HG02571 (cell line): ENCODE data around the gene PKP4.

Experiments used
- ATAC-seq: cut with Tn5 transposase; IDR thresholded peaks from one replicate; pipeline ENCODE4 v1.9.1; 2021; ENCODE audit warnings: mild to moderate bottlenecking, moderate library complexity; ENCODE audit not compliant: unreplicated experiment

PKP4 gene

DNA sequence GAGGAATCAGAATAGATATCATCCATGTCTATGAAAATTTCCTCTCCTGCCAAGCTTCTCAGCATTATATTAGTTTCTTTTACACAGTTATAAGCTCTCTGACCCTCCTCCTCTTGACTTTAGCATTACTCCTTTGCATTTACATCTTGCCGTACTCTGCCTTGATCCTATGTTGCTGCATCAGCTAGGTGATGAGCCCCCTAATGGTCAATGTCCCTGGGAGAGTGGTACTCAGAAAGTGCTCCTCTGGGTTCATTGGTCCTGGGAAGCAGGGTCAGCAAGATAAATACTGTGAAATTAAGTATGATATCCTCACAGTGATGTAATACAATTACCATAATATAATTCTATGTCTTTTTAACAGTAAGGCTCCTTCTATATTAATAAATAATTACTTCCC lies 74.1 kb downstream of the PKP4 start:
- no peak for ATAC-seq

DNA sequence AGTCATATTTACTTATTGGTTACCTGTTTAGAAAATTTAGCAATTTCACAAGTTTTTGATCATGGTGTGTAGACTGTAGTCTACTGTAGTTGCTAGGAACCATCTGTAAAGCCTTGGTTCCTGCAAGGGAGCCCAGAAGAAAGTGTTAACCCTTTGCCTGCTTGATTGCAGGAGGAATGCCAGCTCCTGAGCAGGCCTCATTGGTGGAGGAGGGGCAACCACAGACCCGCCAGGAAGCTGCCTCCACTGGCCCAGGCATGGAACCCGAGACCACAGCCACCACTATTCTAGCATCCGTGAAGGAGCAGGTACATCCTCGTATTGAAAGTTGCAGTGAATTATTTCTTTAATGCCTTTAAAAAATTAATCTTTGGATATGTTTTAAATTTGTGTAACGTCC lies 76.3 kb downstream of the PKP4 start:
- no peak for ATAC-seq

DNA sequence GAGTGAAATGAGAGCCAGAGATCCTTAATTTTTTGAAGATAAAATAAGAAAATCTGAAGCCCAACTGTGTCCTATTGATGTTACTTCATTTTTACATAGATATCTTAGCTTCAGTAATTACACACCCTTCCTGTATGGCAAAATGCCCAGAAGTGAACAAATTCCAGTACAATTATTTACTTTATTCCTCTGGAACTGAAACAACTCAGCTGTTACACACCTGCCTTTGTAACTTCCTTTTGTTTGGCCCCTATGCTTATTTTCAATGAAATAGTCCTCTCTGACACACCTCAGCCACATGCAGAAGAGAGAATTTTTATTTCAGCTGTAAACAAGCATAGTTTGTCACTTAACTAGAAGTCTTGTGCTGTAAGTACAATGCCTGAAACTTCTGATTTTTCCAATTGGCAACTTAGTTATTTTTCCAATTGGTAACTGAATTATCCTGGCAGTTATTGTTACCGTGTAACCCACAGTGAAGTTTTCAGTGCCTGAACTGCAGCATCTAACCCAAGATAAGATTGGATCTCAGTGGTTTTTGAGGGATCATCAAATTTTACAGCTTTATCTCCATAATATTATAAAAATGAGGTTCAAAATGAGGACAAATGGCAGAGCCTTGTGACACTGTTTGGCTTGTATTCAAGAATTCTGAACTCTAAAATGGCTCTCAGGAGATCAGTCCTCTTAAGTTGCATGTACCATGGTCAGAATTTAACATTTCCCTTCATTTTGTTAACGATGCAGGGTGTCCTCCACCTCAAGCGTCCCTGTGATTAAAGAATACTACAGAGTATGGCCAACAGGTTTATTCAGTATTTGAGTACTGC lies 82.6 kb downstream of the PKP4 start:
- no peak for ATAC-seq

DNA sequence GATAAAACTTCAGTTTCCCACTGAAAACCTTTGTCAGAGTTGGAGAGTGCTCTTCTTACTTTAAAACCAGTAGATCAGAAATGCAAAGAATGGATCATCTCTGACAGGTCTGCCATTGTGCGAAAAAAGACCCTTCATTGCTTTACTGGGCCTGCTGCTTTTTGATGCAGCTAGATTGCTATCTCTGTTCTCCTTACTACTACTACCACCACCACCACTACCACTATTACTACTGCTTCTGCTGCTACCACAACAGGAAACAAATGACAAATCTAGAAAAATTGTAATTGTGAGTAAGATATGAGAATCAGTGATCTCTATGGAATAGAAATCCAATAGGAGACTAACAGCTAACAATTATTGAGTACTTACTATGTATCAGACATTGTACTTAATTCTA lies 85.8 kb downstream of the PKP4 start:
- no peak for ATAC-seq

DNA sequence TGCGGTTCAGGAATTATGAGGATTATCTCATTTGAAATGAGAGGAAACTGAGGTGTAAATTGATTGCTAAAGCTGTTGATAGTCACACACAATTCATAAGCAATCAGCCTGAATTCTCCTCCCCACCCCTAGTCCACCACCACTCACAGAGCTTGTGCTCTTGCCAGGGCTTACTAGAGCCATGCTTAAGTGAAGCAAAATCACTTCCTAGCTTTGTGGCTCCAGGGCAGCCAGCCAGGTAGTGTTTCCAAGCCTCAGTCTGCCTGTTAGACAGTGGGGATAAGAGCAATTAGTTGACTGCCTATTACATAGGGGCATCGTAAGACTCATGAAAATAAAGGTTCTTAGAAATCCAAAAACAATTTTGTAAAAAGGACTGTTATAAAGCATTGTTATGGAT lies 87.2 kb downstream of the PKP4 start:
- no peak for ATAC-seq

DNA sequence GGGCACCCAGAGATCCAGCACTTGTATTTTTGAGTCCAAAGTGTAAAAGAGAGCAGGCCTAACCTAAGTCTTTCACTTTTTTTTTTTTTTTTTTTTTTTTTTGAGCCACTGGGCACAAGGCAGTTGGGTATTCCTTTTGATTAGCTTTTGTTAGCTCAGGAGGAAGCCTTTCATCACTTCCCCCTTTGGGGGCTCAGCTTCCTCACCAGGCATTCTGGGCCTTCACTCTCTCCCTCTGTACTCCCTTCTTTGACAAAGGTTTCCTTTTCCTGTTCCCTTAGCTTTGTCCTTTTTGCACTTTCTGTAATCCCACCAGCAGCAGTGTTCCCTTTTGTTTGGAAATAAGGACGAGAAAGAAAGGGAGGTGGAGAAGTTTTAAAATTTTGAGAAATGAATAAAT lies 88.2 kb downstream of the PKP4 start:
- ATAC-seq = no peak

DNA sequence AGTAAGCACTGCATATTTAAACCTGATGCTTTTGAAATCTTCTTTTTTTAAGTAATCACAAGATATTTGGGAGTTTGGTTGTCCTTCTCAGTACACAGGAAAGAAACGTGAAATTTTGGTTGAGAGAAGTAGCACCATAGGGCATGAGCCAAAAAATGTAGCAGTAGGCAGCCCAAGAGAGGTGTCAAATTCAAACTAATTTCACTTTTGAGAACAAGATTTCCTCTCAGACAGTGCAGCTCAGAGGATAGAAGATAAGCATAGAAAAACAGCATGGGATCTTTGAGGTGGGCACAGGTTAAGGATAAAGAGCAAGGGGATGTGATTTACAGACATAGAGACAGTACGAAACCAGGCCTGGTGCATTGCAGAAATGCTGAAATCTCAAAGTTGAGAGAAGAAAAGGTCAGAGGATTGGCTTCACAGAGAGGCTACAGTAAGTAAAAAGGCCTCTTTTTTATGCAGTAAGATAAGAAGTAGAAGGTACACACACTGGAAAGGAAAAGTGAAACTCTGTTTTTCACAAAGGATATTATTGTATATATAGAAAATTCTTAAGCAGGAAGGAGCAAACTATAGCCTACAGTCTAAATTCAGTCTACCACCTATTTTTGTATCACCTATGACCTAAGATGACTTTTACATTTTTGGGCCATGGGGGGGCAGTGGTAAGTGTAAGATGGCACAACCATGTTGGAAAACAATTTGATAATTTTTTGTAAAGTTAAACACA lies 89.8 kb downstream of the PKP4 start:
- ATAC-seq = no peak

DNA sequence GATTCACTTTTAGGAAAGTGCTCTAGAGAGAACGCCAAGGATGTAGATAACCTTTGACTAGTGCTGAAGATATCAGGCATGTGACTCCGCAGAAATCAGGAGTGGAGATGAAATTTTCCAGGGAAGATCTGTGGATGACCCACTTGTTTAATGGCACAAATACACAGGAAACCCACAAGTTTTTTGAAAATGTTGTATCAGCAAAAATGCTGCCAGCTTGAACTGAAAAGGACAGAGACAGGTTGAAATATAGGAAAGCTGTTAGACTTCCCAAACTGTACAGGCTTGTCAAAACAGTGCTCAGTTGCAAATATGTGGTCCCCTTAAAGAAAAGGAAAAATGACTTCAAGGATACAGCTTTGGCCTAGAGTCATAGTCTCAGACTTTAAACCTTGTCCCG lies 96.5 kb downstream of the PKP4 start:
- ATAC-seq = no peak

DNA sequence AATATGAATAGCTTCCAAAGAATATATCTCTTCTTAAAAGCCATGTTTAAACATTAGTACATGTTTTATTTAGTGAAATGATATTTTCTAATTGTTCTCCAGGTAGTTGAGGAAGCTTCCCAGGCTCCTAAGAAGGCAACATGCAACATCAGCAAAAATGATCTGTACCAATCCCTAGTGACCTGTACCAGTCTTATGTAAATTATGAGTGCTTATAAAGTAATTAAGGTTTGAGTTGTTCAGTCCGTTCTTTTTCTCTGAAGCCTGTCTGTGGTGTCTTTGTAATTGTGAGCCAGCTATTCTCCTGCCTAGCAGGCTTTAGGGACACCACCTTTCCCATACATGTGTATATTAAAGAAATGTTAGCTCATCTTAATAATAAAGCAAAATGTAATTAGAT lies 98.2 kb downstream of the PKP4 start:
- ATAC-seq = no peak

DNA sequence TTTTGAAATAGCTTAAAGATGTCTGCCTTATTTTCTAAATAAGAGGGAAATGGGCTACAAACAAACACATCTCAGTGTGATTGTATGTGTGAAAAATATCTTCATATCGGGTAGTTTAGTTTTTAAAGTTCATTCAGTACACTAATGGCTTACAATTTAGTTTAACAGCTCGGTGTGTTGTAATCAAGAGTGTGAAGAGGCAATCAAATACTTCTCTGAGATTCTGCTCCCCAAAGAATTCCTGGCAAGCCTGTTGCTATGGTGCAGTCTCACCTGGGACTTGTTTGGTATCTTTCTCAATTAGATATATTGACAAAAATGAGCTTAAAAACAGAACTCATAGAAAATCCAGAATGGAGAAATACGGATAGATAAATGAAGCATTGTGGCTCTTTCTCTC lies 99.4 kb downstream of the PKP4 start:
- no peak for ATAC-seq

DNA sequence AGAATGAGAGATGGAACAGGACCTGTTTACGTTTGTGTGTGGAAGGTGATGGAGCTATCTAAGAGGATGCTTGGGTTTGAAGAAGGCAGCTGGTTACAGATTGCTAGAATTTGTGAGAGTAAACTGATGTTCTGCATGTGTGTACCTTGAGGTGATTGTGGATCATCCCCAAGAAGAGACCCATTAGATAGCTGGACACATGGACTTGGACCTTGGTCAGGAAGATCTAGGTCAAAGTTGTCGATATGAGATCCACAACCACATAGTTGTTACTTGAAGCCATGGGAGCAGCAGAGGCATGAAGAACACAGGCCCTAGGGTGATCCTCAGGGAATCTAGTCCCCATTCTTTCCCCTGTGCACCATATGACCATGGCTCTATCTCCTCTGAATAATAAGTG lies 101.0 kb downstream of the PKP4 start:
- no peak for ATAC-seq

DNA sequence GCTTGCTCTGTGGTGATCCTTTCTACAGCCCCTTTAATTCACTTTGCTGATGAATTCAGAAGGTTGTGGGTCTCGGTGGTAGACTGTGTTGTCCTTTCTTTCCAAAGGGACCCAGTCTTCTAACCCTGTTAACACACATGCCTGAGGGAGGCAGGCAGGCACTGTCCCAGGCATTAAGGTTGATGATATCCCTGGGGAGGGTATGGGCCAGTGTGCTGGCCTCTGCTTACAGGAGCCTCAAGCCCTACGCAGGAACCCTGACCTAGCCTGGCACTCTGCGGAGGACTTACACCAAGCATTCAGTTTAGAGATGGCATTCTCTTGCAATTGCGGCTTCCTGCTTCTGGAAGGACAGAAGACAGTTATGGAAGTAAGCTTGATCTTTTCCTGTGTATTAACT lies 102.5 kb downstream of the PKP4 start:
- no peak for ATAC-seq

DNA sequence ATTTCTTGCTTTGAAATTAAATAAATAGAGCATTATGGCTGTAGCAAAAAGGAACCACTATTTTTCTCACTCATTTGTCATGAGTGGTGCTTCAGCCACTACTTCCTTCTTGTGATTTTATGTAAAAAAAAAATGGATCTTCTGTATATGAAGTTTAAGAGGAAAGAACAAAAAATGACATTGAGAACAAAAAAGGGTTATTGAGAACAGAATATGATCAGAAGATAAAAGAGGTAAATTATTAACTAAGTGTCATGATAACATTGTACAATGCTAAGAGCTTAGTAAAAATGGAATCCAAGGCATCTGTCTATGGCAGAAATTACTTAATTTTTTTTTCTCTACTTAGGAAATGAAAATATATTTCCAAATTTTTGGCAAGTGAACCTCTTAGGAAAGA lies 103.5 kb downstream of the PKP4 start:
- no peak for ATAC-seq

DNA sequence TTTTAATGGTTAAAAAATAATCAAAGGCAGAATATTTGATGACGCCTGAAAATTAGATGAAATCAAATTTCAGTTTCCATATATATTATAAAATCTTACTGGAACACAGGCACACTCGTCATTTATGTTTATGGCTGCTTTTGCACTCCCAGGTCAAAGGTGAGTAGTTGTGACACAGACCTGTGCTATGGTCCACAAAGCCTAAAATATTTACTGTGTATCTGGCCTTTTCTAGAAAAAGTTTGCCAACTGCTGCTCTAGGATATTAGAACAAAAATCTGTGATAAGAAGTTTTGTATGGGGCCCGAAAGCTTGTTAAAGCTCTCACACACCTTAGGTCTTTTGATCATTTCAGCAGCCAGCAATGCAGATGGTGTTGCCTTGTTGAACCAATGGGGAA lies 104.3 kb downstream of the PKP4 start:
- no peak for ATAC-seq

DNA sequence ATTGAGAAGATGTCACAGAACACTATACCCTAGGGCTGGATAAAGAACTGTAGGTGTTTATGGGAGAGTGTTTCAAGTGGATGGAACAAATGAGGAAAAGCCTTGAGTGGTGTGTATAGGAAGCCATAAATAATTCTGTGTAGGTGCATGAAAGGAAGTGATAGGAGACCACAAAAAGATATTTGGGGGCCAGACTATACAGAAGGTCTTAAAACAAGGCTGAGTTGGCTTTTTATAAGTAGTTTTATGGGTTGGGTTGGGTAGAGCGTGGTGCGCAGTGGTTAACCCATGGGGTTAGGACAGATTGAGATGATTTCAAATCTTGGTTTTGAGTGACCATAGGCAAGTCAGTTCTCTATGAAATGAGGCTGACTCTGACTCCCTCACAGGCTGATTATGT lies 110.5 kb downstream of the PKP4 start:
- no peak for ATAC-seq

DNA sequence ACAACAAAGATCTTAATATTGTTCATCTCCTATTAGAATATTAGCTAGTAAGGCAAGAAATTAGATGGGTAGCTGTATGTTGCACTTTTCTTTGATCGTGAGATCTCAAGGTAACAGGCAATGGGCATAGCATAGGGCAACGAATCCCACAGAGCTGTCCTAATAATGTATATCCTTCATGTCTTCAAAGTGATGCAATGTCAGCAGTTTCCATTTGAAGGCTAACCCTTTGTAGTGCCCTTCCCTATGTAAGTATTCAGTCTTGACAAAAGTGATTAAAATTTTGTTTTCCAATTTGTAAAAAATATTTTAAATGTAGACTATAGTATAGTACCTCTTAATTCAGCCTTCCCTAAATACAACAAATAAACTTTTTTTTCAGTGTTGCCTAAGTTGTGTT lies 112.5 kb downstream of the PKP4 start:
- no peak for ATAC-seq

DNA sequence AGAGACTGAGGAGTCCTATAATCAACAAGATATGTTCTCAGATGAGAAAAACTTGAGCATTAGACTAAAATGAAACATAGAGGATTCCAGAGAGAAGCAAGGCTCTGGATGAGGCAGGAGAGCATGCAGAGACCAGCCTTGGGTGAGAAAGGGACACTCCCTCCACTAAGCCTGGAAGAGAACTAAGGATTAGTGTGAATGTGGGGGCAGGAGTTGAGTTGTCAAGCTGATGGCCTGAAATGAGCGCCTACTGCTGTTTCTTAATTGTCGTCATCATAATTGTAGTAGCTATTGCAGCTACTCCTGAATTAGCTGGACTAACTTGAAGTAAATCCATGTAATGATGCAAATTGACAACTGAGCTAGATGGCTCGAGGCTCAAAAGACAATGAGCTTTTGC lies 114.1 kb downstream of the PKP4 start:
- no peak for ATAC-seq

DNA sequence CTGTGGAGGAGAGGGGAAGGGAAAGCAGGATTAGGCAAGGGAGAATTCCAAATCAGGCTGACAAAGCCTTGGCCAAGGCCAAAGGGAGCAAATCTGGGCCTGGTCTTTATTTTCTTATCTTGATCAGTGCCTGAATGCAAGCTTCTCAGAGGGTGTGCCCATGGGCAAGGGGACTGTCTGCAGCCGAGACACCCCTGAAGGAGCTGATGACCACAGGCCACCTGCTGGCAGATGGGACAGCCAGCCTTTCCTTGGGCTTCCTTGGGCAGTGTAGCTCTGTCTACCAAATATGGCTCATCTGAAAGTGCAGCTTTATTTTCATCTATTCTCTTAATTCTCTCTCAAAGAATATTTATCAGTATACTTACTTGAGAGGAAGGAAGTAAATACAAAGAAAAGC lies 117.0 kb downstream of the PKP4 start:
- no peak for ATAC-seq

DNA sequence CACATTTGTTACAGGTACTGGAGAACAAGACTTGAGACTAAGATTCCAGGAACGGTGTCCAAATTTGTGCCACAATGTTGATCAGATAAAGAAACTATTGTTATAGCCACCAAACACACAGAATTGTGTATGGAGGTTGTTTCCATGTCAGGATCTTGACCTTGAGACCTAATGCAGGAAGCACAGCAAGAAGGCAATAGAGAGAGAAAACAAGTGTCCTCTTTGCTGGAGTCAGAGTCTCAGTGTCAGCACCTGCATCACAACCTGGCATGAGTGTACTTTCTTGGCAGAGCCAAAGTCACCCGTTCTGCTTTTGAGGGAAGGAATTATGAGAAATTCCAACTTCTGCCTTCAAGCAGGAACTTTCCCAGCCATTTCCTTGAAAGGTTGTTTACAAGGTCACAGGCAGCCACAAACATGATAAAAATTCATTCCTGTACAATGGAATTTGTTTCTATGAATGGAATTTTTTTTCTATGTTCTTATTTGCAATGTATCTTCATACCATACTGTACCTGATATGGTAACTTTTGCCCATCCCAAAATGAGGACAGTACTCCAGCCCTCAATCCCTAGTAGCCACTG lies 118.4 kb downstream of the PKP4 start:
- no peak for ATAC-seq

DNA sequence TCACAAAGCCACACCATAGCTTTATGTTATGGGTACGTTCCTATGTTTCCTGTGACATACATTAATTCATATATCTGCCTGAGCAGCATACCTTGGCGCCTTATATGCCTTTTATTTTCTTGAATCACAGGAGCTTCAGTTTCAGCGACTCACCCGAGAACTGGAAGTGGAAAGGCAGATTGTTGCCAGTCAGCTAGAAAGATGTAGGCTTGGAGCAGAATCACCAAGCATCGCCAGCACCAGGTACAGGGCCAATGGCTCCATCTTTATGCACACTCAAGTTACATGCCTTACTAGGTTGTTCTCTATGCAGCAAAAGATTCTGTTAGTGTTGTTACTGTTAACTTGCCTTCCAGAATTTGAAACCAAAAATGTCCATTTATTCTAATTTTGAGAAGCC lies 120.4 kb downstream of the PKP4 start:
- no peak for ATAC-seq

DNA sequence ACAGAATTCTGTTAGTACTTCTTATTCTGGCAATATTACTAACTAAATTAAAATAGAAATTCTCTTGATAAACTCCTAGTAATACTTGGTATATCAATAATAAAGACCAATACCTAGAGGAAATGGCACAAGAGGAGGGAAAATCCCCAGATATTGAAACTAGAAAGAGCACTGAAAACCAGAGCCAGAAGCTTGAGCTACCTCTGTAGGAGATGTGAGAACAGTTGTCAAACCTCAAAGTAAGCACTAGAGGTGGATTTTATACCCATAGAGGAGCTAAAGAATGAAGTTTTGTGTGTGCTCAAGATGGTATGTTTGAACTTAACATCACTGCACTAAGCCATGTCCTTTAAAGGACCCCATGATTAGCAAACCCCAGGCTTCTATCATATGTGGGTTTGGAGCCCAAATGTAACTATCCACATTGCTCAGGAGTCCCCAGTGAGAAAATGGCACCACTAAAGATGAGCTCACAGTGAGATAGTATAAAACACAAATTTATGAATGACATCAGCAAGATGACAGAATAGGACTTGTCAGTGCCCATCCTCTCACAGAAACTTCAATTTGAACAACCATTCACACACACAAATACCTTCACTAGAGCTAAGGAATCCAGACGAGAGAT lies 122.1 kb downstream of the PKP4 start:
- ATAC-seq = peak; percentile 89

DNA sequence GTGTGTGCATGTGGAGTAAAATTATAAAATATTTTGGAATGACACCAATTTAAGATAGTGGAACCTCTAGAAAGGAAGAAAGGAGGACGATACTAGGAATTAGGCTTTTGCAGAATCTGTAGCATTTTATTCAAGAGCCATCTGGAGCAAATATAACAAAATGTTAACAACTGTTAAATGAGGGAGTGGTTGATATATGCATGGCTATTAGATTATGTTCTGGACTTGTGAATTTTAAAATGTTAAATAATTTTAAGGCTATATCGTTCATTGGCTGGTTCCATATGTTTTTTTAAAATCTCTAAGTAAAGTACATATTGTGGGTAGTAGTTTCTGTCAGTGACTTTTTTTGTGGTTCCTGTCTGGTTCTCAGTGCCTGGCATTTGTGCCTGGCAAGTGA lies 123.2 kb downstream of the PKP4 start:
- no peak for ATAC-seq
